ENCODE data around the gene DNAH10. TPM values are rescaled to one million over a fixed set of nuclear protein-coding genes. Genes with fewer than 3 reads are reported as not detected.

The DNAH10 gene
- total RNA-seq, 1 donor from 2014 or later, result 0.66 TPM

DNA sequence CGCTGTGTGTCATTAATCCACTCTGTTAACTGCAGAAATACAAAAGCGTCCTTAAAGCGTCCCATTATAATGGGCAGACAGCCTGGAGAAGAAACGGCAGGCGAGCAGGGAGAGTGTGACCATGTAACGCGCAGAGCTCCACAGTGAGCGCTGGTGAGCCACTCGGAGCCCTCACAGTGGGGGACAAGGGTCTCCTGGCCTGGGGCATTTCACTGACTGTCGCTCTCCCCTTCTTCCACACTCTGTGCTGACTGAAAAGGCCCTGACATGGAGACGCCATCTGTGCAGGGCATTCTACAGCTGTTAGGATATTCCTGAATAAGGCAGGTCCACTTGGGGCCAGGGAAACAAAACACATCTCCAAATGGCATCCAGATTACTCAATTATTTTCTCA lies 186.3 kb downstream of the DNAH10 start:
- Mint-ChIP-seq H3K27ac (ENCODE audit: unreplicated experiment) (peak overlapping the region; percentile 100), H3K4me1 (ENCODE audit: low read depth, unreplicated experiment) (peaks cover 50% of the 10 kb centered on the region), H3K36me3 (ENCODE audit: unreplicated experiment) (peaks cover 13% of the 10 kb centered on the region), H3K27me3 (ENCODE audit: unreplicated experiment) (peaks cover 14% of the 10 kb centered on the region), H3K9me3 (ENCODE audit: unreplicated experiment) (peaks cover 14% of the 10 kb centered on the region), H3K4me3 (ENCODE audit: unreplicated experiment) (peak overlapping the region; percentile 89)
- TF ChIP-seq CTCF (IDR thresholded peaks at IDR 0.05; ENCODE audit: partially characterized antibody, unreplicated experiment), result no peak
- peak; percentile 67 for DNase-seq

DNA sequence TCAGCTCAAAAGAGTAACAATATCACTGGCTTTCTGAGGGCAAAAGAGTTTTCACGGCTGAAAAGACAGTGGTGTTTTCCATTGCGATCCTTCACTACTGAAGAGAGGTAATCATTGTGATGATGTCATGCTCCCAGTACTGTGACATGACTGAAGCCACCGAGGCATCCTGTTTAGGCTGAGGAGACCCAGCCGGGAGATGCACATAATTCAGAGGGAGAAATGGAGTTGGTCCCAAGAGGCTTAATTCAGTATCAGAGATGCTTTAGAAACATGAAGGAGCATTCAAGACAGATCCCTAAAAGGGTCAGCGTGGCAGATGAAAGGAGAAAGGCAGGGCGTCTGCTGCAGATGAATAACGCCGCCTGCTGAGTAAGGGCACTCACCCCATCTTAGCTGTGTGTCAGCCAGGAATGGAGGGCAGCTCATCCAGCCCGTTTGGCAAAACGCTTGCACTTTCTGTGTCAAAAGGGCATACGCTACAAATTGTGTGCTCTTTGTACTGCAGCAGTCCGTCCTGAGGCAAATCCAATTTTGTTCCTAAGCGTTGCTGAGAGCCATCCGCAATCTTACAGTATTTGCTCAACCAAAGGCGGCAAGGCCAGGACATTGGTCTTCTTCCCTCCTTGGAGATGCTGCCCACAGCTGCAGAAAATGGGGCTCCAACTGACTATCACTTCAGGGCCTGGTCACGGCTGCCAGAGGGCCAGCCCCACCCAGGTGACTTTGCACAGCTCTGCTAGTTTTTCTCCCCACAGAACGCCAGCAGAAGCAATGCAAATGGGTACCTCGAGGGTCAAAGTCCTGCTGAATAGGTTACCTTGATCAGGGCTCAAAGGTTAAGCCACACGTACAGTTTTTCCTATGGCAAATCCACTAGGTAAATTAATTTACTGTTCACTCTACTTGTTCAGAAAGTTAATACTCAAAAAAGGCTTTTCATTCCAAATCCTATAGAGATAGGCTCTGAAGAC lies 187.0 kb downstream of the DNAH10 start:
- H3K27ac Mint-ChIP-seq (ENCODE audit: unreplicated experiment), result peak overlapping the region; percentile 100
- H3K4me3 Mint-ChIP-seq (ENCODE audit: unreplicated experiment), result peak overlapping the region; percentile 89
- H3K4me1 Mint-ChIP-seq (ENCODE audit: low read depth, unreplicated experiment), result peaks cover 50% of the 10 kb centered on the region
- no peak for TF ChIP-seq CTCF (IDR thresholded peaks at IDR 0.05; ENCODE audit: partially characterized antibody, unreplicated experiment)
- peaks cover 14% of the 10 kb centered on the region for H3K27me3 Mint-ChIP-seq (ENCODE audit: unreplicated experiment)
- DNase-seq, result peak; percentile 49
- H3K9me3 Mint-ChIP-seq (ENCODE audit: unreplicated experiment), result peaks cover 14% of the 10 kb centered on the region
- H3K36me3 Mint-ChIP-seq (ENCODE audit: unreplicated experiment), result peaks cover 13% of the 10 kb centered on the region

GRCh38 chr12:123949770-123950165 lies 187.7 kb downstream of the DNAH10 start:
- Mint-ChIP-seq H3K27ac (ENCODE audit: unreplicated experiment) (peak overlapping the region; percentile 100), H3K4me3 (ENCODE audit: unreplicated experiment) (peak overlapping the region; percentile 65), H3K4me1 (ENCODE audit: low read depth, unreplicated experiment) (peaks cover 49% of the 10 kb centered on the region), H3K36me3 (ENCODE audit: unreplicated experiment) (peaks cover 13% of the 10 kb centered on the region), H3K9me3 (ENCODE audit: unreplicated experiment) (peaks cover 14% of the 10 kb centered on the region), H3K27me3 (ENCODE audit: unreplicated experiment) (peaks cover 14% of the 10 kb centered on the region)
- DNase-seq, result no peak
- no peak for TF ChIP-seq CTCF (IDR thresholded peaks at IDR 0.05; ENCODE audit: partially characterized antibody, unreplicated experiment)

DNA sequence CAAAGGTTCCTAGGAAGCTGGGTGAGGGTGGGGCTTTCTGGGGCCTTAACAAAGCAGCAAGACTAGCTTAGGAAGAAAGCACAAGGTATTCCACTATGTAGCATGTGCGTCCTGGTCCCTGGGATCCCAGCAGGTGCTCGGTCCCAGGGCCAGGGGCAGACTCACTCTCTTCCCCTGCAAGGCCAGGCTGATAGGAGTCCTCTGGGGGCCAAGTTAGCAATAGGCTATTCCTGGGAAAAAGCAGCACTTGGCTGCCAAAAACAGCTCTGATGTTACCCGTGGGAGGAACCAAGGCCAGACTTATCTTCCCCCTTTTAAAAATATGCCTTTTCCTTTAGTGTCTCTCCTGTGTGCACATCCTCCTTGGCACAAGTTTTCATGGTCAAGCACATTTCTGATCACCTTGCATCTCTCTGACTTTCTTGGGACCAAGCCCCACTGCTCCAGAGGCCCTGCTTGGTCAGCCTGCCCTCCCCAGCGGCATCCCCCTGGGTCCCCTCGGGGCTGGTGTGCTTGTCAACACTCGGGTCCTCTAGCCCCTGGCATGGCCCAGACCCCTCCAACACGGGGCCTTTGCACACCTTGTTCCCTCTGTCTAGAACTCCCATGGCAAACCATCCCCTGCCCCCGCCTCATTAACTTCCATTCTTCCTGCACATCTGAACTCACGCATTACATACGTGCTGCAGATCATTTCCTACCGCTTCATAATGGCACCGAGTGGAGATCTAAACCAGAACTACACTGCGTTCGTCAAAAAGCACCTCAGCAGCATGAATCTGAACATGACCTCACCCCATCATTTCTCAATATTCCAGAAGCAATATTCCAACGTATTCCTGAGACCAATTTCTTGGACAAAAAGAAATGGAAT lies 188.6 kb downstream of the DNAH10 start:
- Mint-ChIP-seq H3K9me3 (ENCODE audit: unreplicated experiment) (peaks cover 14% of the 10 kb centered on the region), H3K4me3 (ENCODE audit: unreplicated experiment) (peak overlapping the region; percentile 81), H3K27ac (ENCODE audit: unreplicated experiment) (peak overlapping the region; percentile 100), H3K36me3 (ENCODE audit: unreplicated experiment) (peaks cover 11% of the 10 kb centered on the region), H3K27me3 (ENCODE audit: unreplicated experiment) (peaks cover 14% of the 10 kb centered on the region), H3K4me1 (ENCODE audit: low read depth, unreplicated experiment) (peaks cover 49% of the 10 kb centered on the region)
- DNase-seq, result no peak
- TF ChIP-seq CTCF (IDR thresholded peaks at IDR 0.05; ENCODE audit: partially characterized antibody, unreplicated experiment), result no peak
